Omental fat pad (tissue), 4 donors: ENCODE data around the gene RNASE8. TPM values are rescaled to one million over a fixed set of nuclear protein-coding genes. Genes with fewer than 3 reads are reported as not detected.

Experiments
- ATAC-seq: fragments of 150-250 bp; one replicate; pipeline ENCODE4 v1.9.1; 2016; ENCODE audit warnings: mild to moderate bottlenecking, moderate library complexity; ENCODE audit not compliant: low FRiP score
- DNase-seq: peaks from one replicate; pipeline ENCODE4 v3.0.0-alpha.2; 2019; ENCODE audit warnings: low spot score
- total RNA-seq, 4 donors: library from RNA; depleted of rRNA; stranded (reverse); fragments of >200 nt; gene quantifications; one replicate each; pipeline ENCODE4 v1.1.0, GENCODE V29; 2016
- TF ChIP-seq, protein P1 (sequence below), 3 donors: fragments of 450-650 bp; IDR thresholded peaks; one replicate each; pipeline ENCODE4 v1.5.1; 2016 to 2017; ENCODE audit warnings: antibody characterized with exemption in 3 of 3, mild to moderate bottlenecking in 3 of 3, moderate library complexity in 2 of 3

The RNASE8 gene
- total RNA-seq, 4 donors from 2014 or later, result not detected

GRCh38 chr14:21102521-21103410 is 45.1 kb downstream of the RNASE8 start:
- TF ChIP-seq, protein P1, sequence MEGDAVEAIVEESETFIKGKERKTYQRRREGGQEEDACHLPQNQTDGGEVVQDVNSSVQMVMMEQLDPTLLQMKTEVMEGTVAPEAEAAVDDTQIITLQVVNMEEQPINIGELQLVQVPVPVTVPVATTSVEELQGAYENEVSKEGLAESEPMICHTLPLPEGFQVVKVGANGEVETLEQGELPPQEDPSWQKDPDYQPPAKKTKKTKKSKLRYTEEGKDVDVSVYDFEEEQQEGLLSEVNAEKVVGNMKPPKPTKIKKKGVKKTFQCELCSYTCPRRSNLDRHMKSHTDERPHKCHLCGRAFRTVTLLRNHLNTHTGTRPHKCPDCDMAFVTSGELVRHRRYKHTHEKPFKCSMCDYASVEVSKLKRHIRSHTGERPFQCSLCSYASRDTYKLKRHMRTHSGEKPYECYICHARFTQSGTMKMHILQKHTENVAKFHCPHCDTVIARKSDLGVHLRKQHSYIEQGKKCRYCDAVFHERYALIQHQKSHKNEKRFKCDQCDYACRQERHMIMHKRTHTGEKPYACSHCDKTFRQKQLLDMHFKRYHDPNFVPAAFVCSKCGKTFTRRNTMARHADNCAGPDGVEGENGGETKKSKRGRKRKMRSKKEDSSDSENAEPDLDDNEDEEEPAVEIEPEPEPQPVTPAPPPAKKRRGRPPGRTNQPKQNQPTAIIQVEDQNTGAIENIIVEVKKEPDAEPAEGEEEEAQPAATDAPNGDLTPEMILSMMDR (IDR thresholded peaks at IDR 0.05), result no peak

DNA sequence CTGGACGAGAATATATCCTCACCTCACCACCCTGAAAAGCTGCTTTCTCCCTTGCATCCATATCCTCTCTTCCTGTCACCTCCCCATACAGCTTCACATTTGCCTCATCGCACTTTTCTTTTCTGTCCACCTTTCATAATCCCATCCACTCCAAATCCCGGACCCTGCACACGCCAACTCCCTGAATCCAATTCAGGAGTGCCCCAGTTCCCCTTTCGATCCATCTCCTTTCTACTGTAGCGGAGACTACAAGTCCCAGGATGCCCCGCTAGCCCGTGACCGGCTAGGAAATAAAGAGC is 45.7 kb downstream of the RNASE8 start:
- DNase-seq (no peak), ATAC-seq (no peak)
- TF ChIP-seq, protein P1 (IDR thresholded peaks at IDR 0.05), result no peak

More at GRCh38 chr14:21102521-21103410, 45.1 kb downstream of the RNASE8 start:
- ATAC-seq, result no peak
- DNase-seq, result no peak

GRCh38 chr14:21103710-21104447 is 46.3 kb downstream of the RNASE8 start:
- ATAC-seq (peak; percentile 94), DNase-seq (peak; percentile 88)
- TF ChIP-seq, protein P1 (IDR thresholded peaks at IDR 0.05), result peak in 1 of 3 donors; percentile 67

GRCh38 chr14:21104448-21105060 is 46.9 kb downstream of the RNASE8 start:
- no peak for DNase-seq
- ATAC-seq, result peak; percentile 69
- TF ChIP-seq, protein P1 (IDR thresholded peaks at IDR 0.05), result peak in 1 of 3 donors; percentile 49

DNA sequence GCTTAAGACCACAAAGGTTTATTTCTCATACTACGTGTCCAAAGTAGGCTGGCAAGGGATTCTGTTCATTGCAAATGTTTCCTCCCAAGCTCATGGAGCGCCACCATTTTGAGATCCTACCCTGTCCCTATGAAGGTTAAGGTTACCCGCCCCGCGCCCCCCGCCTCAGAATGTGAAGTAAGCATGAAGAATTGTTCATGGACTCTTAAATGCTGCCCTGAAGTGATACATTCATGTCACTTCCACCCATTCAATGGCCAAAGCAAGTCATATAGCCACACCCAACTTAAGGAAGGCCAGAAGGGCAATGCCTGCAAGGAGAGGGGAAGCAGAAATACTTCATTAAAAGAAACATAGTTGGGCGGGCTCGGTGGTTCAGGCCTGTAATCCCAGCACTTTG is 47.5 kb downstream of the RNASE8 start:
- ATAC-seq (no peak), DNase-seq (no peak)
- TF ChIP-seq, protein P1 (IDR thresholded peaks at IDR 0.05), result no peak

DNA sequence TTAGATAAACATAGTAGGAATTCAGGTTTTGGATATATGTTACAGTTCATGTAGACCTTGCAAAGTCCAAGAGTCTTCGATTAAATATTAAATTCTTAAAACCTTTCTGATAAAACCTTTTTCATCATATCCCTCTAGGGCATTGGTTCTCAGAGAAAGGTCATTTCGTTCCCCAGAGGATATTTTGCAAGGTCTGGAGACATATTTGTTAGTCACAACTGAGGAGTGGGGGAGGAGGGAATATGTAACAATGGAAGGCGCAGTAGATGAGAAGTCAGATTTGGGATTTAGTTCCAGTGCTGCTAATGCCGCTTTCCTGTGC is 48.5 kb downstream of the RNASE8 start:
- TF ChIP-seq, protein P1 (IDR thresholded peaks at IDR 0.05), result no peak
- ATAC-seq, result no peak
- no peak for DNase-seq
